NK-92 (cell line): ENCODE measurements around the gene RIMS1.

ENCODE experiments used
- DNase-seq: peaks from one replicate; lab custom pipeline; 2025; ENCODE audit not compliant: unreplicated experiment; lab: John Stamatoyannopoulos, UW

RIMS1 gene, protein sequence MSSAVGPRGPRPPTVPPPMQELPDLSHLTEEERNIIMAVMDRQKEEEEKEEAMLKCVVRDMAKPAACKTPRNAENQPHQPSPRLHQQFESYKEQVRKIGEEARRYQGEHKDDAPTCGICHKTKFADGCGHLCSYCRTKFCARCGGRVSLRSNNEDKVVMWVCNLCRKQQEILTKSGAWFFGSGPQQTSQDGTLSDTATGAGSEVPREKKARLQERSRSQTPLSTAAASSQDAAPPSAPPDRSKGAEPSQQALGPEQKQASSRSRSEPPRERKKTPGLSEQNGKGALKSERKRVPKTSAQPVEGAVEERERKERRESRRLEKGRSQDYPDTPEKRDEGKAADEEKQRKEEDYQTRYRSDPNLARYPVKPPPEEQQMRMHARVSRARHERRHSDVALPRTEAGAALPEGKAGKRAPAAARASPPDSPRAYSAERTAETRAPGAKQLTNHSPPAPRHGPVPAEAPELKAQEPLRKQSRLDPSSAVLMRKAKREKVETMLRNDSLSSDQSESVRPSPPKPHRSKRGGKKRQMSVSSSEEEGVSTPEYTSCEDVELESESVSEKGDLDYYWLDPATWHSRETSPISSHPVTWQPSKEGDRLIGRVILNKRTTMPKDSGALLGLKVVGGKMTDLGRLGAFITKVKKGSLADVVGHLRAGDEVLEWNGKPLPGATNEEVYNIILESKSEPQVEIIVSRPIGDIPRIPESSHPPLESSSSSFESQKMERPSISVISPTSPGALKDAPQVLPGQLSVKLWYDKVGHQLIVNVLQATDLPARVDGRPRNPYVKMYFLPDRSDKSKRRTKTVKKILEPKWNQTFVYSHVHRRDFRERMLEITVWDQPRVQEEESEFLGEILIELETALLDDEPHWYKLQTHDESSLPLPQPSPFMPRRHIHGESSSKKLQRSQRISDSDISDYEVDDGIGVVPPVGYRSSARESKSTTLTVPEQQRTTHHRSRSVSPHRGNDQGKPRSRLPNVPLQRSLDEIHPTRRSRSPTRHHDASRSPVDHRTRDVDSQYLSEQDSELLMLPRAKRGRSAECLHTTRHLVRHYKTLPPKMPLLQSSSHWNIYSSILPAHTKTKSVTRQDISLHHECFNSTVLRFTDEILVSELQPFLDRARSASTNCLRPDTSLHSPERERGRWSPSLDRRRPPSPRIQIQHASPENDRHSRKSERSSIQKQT (N-terminal part only)

GRCh38 chr6:71886184-71887005 is at the start of gene RIMS1:
TSS of gene RIMS1 (plus strand) at chr6:71886550. CDS start at chr6:71887024, 474 bp downstream.
- DNase-seq = no peak

- DNase-seq = no peak
Observed at GRCh38 chr6:71851214-71851613, 35.1 kb upstream of the RIMS1 start.

GRCh38 chr6:71852948-71853347 is 33.4 kb upstream of the RIMS1 start:
- no peak for DNase-seq

GRCh38 chr6:71855406-71855805 is 30.9 kb upstream of the RIMS1 start:
- no peak for DNase-seq

GRCh38 chr6:71879016-71879415 is 7.3 kb upstream of the RIMS1 start:
- no peak for DNase-seq

- no peak for DNase-seq
Observed at GRCh38 chr6:71887006-71887743, 825 bp downstream of the RIMS1 start.

DNA sequence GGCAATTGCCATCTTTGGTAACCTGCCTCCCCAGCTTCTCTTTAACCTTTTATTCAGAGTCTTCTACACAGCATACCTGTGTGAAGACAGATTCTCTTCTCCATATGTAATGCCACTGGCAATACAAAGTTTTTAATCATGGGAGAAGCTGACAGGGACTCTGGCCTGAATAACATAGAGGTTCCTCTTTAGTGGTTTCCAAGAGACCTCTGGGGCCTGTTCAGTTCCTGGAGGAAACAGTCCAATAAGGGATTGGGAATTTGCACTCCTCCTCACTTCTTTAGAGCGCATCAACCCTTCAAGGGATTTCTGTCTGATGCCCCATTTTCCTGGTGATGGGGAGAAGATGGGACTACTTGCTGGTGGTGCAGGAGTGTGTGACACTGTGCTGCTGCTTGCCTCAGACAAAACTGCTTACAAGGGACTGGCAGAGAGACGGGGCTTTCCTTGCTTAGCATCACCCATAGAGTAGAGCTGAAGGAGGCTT is 1.4 kb downstream of the RIMS1 start:
- DNase-seq = no peak

DNA sequence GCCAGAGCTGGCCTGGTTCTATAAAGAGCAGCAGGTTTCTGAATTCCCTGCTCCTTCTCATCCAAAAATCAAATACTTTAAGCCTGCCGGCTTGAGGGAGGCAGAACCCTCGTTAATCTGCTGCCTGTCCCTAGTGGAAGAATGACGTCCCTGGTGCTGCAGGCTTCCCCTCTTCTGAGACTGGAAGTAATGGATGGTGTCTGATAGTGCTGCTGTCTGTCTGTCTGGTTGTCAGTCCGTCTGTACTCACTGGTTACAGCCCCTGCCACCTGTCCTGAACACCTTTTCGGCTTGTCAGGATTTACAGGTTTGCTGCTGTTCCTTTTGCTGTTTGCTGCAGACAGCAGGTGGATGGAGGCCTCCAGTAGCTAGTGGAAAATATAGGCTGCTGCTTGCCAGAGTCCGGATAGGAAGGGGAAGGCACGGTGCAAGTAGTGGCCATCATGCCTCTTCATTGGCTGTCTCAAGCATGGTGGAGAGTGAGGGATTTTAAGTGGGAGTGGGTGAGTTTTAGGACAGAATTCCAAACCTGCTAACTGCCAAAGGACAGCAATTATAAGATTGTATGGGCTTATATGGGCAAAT is 2.5 kb downstream of the RIMS1 start:
- no peak for DNase-seq

DNA sequence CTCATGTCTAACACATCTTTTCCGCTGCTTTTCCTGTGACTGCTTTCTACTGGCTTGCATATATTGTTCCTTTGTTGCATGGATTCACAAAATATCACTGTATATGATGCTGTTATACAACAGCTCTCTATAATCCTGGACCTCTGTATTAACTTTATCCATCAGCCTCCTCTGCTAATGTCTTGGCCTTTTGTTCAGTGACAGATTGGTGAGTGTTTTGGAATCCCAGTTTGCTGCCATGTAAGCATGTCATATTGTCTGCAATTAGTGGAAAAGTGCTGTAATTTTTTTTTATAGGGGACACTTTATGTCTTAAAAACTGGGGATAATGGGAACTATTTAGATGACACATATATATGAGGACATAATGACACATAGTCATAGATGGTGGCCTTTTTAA is 3.0 kb downstream of the RIMS1 start:
- no peak for DNase-seq

DNA sequence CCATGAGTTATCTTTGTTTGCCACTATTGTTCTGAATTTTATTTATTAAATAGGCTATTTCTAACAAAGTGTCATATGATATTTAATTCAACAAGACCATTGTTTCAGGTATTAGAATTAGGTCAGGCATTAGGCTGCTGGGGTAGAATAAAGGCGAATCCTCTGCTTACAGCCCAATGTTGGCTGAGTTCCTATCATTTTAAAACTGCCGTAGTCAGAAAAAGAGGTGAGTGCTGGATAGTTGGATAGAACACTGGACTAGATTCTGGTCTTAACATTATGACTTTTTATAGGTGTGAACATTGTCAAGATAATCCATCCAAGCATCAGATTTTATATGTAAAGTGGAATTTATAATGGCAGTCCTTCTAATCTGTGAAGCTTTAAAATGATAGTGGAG is 6.3 kb downstream of the RIMS1 start:
- DNase-seq = no peak

DNA sequence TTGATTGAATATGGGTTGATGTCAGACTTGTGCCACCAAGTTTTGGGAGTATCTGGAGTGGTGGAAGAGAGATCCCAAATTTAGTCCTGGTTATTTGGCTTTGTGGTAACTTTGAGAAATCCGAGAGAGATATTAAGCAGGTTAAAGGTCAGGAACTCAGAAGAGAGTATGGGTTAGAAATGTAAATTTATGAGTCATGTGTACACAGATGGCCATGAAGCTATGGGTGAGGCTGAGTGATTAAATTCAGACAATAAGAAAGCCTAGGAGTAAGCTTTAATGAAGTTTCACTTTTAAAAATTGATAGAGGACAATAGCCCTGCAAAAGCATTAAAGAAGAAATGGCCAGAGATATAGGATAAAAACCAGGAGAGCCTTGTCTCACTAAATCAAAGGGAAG is 14.3 kb downstream of the RIMS1 start:
- DNase-seq = no peak

DNA sequence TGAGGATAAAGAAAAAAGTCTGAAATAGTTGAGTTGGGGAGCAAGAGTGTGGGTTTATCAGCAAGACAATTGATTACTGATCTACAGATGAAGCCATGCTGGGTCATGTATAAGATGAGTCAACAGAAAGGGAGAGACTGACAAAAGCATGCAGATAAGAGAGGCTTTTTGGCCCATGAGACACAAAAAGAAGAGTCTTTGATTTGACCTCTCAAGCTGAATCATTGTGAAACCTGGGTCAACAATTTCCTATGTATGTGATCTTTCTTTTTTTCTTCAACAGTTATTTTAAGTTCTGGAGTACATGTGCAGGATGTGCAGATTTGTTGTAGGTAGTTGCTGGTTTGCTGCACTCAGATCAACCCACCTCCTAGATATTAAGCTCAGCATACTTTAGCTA is 15.9 kb downstream of the RIMS1 start:
- DNase-seq = no peak

GRCh38 chr6:71906813-71907212 is 20.5 kb downstream of the RIMS1 start:
- DNase-seq = no peak

DNA sequence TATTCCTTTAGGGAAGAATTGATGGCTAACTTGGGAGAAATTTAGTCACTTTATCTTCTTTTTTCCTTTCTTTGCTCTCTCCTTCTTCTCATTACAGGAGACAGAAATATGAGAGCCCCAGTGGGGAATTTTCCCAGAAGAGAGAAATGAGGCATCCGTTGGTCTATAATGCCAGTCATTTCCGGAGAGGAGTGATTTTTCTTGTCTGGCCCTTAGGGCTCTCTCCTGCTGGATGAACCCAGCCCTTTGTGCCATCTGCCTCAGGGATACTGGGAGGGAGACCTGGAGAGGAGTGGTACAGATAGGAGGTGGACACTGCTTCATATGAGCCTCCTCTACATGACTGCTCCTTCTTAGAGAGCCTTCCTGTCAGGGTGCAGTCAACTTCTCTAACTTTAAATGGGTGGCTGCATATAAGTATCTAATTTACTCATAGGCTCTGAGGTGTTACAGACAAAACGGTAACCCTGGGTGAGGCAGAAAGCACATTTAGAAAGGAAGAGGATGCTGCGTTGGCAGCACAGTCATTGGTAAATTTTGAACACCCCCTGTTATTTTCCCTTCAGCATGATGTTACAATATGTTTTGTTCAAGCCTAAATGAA is 21.9 kb downstream of the RIMS1 start:
- no peak for DNase-seq

GRCh38 chr6:71913444-71914234 is 27.3 kb downstream of the RIMS1 start:
- DNase-seq = no peak

GRCh38 chr6:71929047-71929446 is 42.7 kb downstream of the RIMS1 start:
- no peak for DNase-seq

GRCh38 chr6:71933881-71934280 is 47.5 kb downstream of the RIMS1 start:
- no peak for DNase-seq

DNA sequence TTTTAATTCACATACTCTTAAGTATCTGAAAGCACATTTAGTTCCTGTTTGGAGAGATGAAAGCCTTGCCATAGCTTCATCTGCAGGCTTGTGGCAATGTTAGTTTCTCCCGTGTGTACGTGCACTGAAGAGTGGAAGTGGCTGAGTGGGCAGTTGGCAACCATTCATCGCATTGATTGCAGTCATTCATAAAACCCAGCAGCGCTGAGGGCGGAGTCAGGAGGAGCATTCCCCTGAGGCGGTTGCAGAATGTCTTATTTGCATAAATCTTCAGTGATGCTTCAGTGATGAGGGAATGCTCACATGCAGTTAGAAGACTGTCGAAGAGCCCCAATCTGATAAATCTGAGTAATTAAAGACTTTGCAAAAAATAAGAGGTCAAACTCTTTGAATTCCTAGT is 79.1 kb downstream of the RIMS1 start:
- DNase-seq = no peak
